Hematopoietic multipotent progenitor cell treated with erythropoietin and hydrocortisone succinate and interleukin-3 and kit ligand, for 15 days (in vitro differentiated cells): ENCODE data around the gene RPS16.

ENCODE experiments used
- DNase-seq: peaks from one replicate; pipeline ENCODE4 v3.0.0-alpha.2; 2015; ENCODE audit warnings: low spot score

The RPS16 gene

DNA sequence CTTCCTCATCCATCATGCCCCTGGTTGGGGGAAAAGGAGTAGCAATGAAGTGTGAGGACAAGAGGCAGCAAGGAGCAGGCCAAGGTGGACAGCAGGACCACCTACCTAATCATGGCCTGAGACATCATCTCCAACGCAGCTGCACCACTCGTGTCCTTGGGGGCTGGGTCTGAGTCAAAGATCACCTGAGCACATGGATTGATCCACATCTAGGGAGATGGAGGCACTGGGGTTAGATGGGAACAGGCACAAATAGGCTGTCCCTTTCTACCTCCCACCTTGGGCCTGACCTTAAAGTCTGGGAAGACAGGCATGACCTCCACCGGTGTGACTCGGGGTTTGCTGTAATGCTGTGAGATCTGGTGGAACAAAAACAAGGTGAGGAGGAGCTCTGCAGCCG is 47.1 kb downstream of the RPS16 start:
- DNase-seq: no peak

DNA sequence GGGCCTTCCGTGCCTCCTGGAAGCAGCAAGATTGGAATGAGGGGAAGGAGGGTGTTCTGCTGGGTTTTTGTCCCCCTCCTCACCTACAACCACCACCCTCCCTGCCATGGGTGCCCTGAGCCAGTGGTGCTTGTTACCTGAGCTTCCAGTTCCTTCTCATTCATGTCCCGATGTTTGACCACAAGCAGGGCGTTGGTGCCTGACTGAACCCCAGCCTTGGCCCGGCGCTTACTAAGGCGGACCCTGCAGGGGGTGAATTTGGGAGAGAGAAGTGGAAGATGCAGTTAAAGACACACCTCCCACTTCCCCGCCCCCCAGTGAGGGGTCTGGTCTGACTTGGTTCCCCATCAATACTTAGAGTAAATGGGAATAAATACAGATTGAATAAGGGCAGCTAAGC is 49.2 kb downstream of the RPS16 start:
- no peak for DNase-seq

DNA sequence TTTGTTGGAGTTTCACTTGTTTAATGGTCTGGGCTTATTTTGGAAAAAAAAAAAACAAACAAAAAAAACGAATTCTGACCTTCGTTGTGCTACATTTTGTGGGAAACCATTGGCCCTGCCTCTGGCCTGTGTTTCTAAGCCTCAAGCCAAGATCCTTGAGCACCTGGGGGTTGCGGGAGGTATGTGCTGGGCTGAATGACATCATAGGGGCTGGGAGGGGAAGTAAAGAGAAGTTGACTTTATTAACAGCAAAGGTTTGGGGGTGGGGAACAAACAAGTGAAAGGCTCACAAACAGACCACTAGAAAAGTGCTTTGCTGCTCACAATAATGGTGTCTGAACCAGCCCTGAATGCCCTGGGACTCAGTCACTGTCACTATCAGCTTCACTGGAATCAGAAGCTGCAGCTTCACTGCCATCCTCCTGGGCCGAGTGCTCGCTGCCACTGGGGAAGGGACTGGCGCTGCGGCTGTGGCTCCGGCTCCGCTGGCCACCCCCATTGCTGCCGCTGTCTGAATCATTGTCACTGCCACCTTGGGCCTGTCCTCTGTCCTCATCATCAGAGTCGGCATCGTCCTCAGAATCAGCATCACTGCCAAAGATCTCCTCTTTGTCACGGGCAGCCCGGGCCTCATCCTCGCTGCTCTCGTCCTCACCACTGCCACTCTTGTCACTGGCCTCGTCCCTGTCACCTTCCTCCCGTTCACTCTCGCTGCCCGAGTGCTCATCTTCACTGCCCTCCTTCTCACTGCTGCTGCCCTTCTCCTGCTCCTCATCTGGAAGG is 49.9 kb downstream of the RPS16 start:
- DNase-seq: no peak

DNA sequence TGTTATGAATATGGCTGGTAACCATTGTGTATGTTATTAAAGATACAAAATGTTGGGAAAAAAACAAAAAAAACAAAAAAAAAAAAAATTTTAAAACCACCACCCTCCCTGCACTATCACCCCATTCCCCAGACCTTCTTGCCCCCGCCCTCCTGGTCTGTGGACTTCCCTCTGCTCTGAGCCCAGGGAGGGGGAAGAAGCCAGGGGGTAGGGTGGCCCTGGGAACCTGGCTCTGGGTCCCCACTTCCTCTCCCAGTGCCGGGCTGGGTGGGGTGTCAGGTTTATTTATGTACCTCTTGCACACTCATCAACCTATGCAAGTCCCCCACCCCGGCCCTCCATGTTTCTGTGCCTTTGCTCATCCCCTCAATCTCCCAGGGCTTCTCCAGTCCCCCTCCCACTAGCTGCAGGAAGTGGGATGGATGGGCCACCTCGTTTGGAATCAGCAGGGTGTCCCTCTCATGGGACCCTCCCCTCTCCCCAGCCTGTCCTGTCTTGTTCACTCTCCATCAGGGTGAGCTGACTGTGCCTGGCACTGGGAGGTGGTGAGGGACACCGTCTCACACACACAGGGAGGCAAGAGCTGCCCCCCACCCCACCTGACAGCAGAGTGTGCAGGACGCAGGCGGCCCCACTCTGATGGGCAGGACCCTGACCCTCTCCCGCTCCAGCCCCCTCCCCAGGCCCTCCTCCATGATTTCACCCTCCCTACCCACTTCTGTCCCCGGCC is 50.7 kb downstream of the RPS16 start:
- DNase-seq: no peak
